Measurements from ENCODE around the gene NT5C1A. TPM values are rescaled to one million over a fixed set of nuclear protein-coding genes. Genes with fewer than 3 reads are reported as not detected.
A peak's percentile ranks its signal among the peaks of the same experiment; 100 is the strongest.

The NT5C1A gene
- total RNA-seq, 1 donor from 2014 or later: 39.6 TPM

DNA sequence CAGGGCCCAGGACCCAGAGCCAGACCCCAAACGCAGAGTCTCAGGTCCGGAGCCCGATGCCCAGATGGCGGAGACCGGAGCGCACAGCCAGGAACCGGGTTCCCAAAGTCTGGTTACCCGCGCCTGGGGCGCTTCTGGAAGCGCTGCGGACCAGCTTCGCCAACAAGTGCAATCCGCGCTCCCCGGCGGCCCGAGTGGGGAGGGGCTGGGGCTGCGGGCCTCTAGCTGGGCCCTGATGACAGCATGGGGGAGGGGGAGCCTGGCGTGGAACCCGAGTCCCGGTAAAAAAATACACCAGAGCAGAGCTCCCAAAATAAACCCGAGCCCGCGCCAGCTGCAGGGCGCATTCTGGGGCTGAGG is 494 bp downstream of the NT5C1A start:
- peak; percentile 92 for DNase-seq
- intact Hi-C loops (cut with micrococcal nuclease): no loop called here

DNA sequence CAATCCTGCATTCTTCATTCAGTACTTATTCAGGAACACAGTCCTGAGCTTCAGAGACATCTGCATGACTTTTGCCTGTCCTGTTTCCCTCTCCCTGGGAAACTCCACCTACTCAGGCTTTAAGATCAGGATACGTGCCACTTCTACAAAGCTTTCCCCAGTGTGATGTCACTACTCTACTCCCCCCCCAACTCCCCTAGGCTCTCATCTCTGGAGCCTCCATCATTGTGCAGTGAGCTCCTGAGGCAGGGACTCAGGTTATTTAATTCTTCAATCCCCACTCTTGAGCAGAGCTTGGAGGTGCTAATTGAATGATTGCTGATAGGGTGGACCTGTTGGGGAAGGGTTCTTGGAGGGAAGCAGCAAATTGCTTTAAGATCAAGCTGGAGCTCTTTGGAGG is 1.2 kb downstream of the NT5C1A start:
- ATAC-seq (no peak), DNase-seq (no peak)
- intact Hi-C loops (cut with micrococcal nuclease): no loop called here

More for the DNA sequence above, 494 bp downstream of the NT5C1A start:
- peak; percentile 88 for ATAC-seq

DNA sequence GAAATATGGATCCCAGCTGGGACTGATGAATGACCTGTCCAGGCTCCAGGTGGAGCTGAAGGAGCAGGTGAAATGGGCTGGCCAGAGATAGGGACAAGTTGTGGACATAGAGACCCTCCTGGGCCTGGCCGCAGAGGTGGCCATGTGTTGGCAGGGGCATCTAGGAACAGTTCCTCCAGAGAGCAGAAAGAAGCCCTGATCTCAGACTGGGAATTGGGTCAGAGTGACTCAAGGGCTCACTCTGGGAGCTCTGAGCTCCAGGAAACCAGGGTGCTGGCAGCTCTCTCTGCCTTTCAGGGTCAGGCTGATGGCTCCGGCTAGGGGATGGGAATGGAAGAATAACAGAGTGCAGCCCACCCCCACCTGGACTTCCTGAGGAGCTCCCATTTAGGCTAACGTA is 3.0 kb downstream of the NT5C1A start:
- ATAC-seq (no peak), DNase-seq (no peak)
- intact Hi-C loops (cut with micrococcal nuclease): no loop called here

DNA sequence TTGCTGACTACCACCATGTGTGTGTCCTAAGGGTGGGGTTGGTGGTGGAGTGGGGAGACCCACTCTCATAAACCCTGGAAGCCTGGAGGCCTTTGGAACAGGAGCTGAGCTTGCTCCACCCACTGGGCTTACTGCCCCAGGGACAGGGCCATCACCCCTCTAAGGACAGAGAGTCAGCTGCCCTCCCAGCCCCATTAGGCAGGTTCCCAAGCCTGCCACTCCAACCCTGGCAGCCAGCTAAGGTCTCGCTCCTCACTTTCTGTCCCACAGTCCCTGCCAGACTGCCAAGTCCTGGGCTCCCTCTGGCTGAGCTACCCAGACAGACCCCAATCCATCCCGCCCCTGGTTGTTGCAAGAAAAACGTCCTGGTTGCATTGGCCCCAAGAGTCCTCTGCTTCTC is 3.8 kb downstream of the NT5C1A start:
- DNase-seq (peak; percentile 82), ATAC-seq (peak; percentile 79)
- intact Hi-C loops (cut with micrococcal nuclease): no loop called here

DNA sequence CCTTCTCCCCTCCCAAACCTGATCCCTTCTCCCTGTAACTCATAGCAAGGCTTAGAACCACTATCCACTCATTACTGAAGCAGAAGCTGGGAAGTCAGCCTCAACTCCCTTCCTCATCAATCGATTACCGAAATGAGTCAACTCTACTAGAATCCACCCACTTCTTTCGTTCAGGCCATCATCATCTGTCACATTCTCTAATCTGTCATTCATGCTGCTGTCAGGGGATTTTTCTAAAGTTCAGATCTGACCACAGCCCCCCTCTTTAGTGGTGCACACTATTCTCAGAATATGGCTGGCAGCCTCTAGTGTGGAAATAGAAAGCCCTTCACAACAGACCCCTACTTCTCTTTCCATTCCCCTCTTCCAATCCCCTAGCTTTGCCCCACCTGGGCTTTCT is 5.1 kb downstream of the NT5C1A start:
- intact Hi-C loops (cut with micrococcal nuclease): no loop called here
- DNase-seq (no peak), ATAC-seq (no peak)

DNA sequence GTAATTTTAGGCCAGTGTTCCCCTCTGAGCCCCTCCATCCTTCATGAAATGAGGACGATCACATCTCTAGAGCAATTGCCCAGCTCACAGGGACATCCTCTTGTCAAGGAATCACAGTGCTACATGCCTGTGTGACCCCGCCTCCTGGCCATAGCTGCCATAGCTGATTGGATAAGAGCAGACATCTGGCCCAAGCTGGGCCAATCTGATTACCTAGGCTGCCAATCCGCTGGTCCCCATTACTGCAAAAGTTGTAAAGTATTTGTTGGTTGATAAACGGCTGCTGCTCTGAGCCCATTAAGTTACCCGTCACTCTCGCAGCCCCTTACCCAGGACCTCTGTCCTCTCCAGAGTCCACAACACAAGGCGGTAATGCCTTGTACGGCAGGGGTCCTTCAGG is 8.3 kb downstream of the NT5C1A start:
- DNase-seq (no peak), ATAC-seq (no peak)
- intact Hi-C loops (cut with micrococcal nuclease): no loop called here

DNA sequence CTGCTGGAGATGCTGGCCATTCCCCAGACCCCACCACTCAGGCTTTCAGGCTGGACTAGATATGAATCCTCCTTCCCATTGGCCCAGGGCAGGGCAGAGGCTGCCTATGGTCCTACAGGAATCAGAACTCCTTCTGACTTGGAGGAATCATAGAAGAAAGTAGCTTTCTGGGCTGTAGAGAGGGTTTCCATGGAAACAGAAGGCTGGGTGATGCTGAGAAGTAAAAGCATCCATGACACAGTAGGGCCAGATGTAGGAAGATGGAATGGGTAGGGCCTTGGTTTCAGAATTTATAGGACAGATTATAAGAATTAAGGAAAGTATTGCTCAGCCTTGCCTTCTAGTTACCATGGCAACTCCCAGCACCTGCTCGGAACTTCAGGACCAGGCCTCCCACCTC is 9.0 kb downstream of the NT5C1A start:
- intact Hi-C loops (cut with micrococcal nuclease): no loop called here
- no peak for ATAC-seq
- DNase-seq: no peak

DNA sequence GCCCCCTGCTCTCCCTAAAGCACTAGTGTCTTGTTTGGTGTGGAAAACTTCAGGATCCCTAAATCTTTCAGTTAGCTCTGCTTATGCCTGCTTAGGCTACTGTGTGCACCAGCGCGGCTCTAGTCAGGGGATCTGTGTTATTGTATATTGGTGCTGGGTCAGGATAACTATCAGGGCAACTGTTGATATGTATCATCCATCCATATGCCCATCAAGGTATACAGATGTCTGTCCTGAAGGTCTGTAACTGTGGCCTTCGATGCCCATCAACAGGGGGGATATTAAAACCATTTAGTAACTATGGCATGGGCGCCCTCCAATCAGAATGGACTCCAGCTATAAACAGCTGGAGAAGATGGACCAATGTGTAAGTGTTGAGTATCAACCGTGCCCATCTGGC is 12.4 kb downstream of the NT5C1A start:
- DNase-seq: no peak
- intact Hi-C loops (cut with micrococcal nuclease): loop anchor here (10.0 kb wide), 1 partner anchor 65 kb away; no protein-coding TSS in a partner anchor
- no peak for ATAC-seq

DNA sequence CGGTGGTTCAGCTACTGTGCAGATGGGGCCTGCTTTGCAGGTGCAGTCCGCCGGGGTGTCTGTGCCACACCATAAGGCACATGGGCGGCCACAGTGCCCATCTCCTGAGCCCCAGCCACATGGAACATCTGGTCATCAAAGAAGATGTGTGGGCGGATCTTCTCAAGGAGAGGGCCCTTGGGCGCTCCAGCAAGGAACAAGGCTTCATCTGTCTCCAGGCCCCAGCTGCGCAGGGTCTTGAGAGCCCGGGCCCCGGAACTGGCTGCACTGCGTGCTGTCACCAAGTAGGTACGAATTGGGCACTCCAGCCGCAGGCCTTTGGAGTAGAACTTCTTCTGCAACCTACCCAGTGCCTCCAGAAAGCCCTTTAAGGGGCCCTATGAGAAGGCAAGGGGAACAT is 12.8 kb downstream of the NT5C1A start:
- DNase-seq: no peak
- intact Hi-C loops (cut with micrococcal nuclease): loop anchor here (10.0 kb wide), 1 partner anchor 66 kb away; no protein-coding TSS in a partner anchor
- no peak for ATAC-seq

DNA sequence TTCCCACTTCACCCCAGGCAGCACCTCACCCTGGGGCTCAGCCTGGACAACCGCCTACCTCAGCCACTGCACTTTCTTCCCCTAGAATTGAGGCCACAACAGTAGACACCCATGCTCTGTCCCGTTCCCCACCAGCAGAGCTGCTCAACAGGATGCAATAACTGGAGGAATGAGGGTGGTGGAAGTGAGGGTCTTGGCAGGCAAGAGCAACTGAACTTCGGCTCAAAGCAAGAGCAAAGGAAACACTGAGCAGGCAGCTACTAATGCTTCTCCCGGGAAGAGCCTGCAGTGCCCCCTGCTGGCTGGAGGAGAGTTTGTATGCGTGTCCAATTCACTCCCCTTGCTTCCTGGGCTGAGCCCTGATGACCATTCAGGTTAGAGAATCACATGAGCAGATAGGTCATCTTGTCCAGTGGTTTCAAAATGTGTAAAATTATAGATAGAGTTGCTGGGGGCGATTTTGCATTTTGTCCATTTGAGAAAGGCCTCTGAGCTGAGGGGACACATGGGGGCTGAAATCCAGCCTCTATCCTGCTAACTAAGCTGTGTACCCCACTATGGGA is 13.9 kb downstream of the NT5C1A start:
- intact Hi-C loops (cut with micrococcal nuclease): loop anchor here (10.0 kb wide), 1 partner anchor 67 kb away; no protein-coding TSS in a partner anchor
- DNase-seq: peak; percentile 85
- peak; percentile 48 for ATAC-seq

DNA sequence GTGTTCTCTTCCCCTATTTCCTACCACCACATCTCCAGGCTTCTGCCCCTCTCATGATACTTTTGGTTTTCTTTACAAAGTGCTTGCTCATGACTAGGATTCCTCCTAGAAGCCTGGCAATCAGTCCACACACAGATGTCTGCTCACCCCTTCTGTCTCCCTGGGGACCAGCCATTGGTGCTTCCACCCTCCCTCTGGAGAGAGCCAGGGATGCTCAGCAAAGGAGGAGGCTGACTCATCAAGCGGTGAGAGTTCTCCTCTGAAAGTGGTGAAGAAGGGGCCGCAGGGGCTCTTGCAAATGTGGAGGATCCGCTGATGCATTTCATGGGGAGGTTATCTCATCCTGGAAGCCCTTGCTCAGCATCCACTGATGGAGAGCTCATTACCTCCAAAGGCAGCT is 14.5 kb downstream of the NT5C1A start:
- ATAC-seq (no peak), DNase-seq (no peak)
- intact Hi-C loops (cut with micrococcal nuclease): loop anchor here (10.0 kb wide), 1 partner anchor 67 kb away; no protein-coding TSS in a partner anchor

DNA sequence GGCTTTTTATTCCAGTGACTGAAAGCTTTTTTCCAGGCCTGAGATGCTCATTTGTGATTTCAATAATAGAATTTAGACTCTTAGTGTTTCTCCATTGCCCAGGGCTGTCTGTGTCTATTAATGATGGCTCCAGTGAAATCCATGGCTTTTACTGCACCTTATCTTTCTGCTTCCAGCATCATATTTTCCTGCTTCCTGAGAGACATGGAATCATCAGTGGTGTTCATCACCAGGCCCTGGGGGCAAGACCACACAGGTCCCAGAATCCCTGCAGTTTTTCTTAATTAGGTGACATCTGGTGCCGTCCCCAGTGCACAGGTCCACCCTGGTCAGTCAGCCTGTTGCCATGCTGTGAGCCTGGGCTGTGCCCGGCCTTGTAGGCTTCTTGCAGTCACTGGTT is 15.5 kb downstream of the NT5C1A start:
- ATAC-seq (no peak), DNase-seq (no peak)
- intact Hi-C loops (cut with micrococcal nuclease): loop anchor here (10.0 kb wide), 1 partner anchor 68 kb away; no protein-coding TSS in a partner anchor

DNA sequence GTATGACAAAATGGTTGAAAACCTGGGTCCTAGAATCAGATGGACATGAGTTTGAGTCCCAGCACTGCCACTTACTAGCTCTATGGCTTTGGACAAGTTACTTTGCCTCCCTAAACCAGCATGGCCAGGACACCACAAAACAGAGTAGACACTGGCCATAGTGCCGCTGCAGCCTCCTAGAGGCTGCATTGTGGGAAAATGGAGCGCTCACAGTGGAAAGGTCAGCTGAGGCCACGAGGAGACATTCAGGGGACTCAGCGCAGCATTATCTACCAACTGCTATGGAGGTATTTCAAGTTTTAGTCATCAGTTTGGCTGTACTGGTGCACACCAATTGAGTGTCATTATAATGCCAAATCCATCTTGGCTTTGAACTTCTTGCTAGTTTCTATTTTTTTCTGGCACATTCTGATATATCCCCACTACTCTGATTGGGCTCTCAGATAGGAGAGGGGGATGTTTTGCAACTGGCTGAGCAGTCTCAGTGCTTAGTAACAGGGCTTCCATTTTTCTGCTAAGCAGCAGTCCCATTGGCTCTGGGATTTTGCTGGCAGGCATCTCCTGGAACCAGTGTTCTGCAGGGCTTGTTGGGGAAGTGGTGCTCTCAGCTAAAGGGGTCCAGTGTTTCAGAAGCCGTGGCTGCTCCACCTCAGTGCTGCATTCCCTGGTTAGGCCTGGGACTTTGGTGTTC is 16.2 kb downstream of the NT5C1A start:
- ATAC-seq (peak; percentile 4), DNase-seq (no peak)
- intact Hi-C loops (cut with micrococcal nuclease): loop anchor here (10.0 kb wide), 1 partner anchor 69 kb away; no protein-coding TSS in a partner anchor

DNA sequence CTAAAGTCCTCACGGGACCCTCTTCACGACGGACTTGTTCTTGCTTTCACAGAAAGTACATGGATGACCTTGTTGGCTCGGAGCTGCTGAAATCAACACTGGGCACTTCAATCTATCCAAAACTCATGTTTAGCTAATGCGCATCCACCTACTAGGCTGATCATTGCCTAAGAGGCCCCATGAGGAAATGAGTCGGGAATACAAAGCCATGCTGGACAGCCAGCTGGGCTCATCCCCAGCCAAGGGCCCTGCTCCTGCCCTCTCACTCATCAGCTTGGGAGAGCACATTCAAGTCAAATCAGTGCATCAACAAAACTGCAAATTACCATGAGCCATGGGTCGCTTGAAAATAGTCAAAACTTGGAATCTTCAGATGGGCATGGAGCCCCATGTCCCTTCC is 17.6 kb downstream of the NT5C1A start:
- no peak for DNase-seq
- ATAC-seq: no peak
- intact Hi-C loops (cut with micrococcal nuclease): loop anchor here (5.0 to 10.0 kb wide), 2 partner anchors 47 to 71 kb away; no protein-coding TSS in a partner anchor

DNA sequence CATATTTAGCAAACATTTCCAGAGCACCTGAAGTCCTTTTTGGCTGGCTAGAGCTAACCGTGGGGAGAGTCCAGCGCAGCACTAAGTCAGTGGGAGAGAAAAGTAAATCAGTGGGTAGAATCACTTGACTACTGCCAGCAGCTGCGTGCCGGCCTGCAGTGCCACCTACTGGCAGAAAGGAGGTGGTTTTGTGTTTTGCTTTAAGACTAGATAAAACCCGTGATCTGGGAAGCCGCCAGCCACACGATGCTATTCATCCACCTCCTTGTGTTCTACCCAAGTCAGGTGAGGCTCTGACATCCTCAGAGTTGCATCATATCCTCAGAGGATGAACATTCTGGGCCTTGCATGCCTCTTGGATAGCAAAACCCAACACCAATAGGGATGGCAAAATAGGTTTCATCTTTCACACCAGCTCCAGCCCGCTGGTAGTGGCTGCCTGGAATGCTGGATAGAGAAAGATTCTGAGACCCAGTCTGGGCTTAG is 18.3 kb downstream of the NT5C1A start:
- ATAC-seq: peak; percentile 66
- DNase-seq: peak; percentile 86
- intact Hi-C loops (cut with micrococcal nuclease): loop anchor here (5.0 to 10.0 kb wide), 2 partner anchors 46 to 71 kb away; no protein-coding TSS in a partner anchor

DNA sequence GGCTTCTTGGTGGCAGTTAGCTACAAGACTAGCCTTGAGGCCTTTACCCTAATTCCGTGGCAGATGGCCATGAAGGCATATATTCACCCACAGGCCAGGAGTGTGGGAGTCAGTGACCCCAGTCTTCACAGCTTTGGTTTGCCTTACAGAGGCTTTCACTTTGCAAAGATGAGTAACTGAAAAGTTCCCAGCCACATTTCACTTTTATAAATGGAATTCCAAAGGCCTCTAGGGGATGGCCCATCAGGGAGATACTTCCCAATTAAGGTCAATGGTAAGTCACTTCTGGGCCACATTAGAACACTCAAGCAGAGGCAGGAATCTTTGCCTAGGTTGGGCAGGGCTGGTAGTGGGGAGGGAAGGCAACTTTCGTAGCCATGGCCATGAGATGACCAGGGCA is 19.4 kb downstream of the NT5C1A start:
- intact Hi-C loops (cut with micrococcal nuclease): loop anchor here (5.0 to 10.0 kb wide), 2 partner anchors 45 to 72 kb away; no protein-coding TSS in a partner anchor
- DNase-seq (no peak), ATAC-seq (peak; percentile 2)

DNA sequence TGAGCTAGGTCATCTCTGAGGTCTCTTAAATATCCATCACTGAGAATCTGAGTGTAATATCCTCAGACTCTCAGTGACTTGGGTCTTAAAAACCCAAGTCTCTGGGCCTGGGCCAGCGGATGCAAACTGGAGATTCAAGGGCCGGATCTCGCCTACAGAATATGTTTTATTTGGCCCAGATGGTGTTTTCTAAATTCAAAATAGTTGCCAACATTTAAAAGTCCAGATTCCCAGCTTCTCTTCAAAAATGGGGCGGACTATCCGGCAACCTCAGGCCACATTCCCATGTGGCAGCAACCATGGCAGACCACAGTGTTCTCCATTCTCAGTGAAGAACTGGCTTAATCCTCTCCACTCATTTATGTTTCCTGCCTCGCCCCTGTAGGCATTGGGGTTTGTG is 19.8 kb downstream of the NT5C1A start:
- DNase-seq (peak; percentile 81), ATAC-seq (peak; percentile 68)
- intact Hi-C loops (cut with micrococcal nuclease): loop anchor here (5.0 to 10.0 kb wide), 2 partner anchors 45 to 73 kb away; no protein-coding TSS in a partner anchor

DNA sequence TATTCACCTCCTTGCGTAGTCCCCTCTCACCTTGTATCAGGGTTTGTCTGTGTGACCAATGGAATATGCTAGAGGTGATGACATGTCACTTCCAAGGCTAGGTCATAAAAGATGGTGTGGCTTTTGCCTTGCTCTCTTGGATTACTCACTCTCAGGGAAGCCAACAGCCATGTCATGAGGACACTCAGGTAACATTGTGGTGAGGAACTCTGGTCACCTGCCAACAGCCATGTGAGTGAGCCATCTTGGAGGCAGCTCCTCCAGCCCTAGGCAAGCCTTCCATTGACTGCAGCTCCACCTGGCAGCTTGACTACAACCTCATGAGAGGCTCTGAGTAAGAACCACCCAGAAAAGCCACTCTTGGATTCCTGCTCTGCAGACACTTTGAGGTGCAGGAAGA is 21.5 kb downstream of the NT5C1A start:
- DNase-seq: no peak
- intact Hi-C loops (cut with micrococcal nuclease): loop anchor here (5.0 to 10.0 kb wide), 2 partner anchors 43 to 74 kb away; no protein-coding TSS in a partner anchor
- ATAC-seq: no peak

DNA sequence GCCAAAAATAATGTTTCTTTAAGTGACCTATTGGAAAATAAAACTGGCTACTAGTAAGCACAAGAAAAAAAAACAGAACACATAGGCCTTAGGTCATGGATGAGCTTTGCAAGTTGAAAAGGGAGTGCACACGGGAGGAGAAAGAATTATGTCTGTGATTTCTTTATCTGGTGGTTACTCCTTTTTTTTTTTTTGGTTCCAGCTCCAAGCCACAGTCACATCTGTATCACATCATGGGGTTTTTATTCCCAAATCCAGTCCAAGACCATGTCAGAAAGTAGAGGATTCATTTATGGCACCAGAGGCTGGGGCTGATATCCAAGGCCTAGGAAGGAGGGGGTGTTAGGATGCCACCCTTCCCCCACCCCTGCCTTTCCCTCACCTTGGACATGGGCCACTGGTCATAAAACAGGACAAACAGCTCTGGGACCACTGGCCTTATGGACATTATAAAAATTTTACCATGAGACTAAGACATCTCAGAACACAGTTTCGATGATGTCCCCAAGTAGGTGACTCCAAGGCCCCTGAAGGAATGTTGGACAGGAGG is 22.2 kb downstream of the NT5C1A start:
- intact Hi-C loops (cut with micrococcal nuclease): loop anchor here (5.0 to 10.0 kb wide), 2 partner anchors 42 to 75 kb away; no protein-coding TSS in a partner anchor
- no peak for DNase-seq
- no peak for ATAC-seq

DNA sequence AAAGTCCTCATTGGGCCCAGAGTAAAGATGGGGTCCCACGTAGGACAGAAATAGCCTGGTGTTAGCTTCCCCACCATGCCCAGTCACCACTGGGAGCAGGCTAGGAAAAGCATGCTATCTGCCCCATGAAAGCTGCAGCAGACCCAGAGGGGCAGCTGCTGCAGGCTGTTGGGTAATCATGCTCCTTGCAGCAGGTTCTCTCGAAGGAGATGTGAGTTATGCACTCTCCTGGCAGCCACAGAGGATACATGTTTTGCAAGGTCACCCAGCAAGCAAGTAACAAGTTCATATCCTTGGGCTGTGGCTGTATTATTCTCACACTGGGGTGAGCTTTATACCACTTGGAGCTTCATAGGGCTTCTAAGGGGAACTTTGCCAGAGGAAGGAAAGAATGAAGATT is 23.4 kb downstream of the NT5C1A start:
- ATAC-seq (no peak), DNase-seq (no peak)
- intact Hi-C loops (cut with micrococcal nuclease): no loop called here

Measured in left ventricle myocardium superior (tissue), 1 donor.